LoVo (cell line): ENCODE data around the gene LCLAT1.
"Not testable (repeated sequence)": the region's sequence is repeated elsewhere in the genome, so short reads cannot be mapped to it uniquely, and the experiment has no call there.

Experiments used
- DNase-seq: peaks from one replicate; pipeline ENCODE4 v3.0.0-alpha.2; 2016; ENCODE audit warnings: low spot score

The LCLAT1 gene

DNA sequence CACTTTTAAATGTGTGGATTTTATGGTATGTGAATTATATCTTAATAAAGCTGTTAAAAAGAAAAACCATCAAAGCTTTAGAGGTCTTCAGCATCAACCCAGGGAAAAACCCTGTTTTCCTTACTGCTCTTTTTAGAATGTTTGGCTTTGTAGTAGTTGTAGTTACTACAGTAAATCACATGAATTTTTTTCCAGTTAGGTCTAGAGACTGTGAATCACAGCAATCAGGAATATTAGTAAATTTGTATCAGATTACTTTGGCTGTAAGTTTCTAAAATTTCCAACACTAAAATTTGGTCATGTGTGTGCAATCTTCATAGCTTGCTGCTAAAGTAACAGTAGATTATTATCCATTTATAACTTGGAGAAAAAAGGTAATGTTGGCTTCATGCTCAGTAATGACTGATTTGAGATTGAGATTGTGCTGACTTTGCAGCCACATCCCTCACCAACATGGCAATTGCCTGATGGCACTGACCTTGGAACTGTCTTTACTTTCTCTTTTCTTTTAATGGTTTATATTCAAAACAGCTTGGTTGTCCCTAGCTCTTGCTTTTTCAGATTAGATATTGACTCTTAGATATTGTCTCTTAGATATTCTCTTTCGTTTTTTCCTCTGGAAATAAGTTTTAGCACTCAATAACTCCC, 41.1 kb downstream of the LCLAT1 start:
- no peak for DNase-seq

GRCh38 chr2:30491225-30491624, 44.2 kb downstream of the LCLAT1 start:
- no peak for DNase-seq

DNA sequence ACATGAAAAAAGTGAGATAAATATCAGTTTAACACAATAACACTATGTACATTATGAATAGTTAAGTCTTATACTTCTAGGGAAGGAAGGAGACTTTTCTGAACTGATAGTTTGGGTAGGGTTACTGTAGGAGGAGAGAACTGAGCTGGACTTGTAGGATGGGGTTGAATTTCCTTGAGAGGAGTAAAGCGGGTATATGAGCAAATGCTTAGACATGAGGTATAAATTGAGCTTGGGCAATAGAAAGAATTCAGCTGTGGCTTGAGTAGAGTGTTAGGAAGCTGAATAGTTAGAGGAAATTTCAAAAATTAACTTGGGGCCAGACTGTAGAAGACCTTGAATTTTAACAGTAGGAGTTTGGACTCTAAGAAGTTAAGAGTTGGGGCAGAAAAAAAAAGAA, 45.1 kb downstream of the LCLAT1 start:
- no peak for DNase-seq

GRCh38 chr2:30492619-30493018, 45.6 kb downstream of the LCLAT1 start:
- no peak for DNase-seq

DNA sequence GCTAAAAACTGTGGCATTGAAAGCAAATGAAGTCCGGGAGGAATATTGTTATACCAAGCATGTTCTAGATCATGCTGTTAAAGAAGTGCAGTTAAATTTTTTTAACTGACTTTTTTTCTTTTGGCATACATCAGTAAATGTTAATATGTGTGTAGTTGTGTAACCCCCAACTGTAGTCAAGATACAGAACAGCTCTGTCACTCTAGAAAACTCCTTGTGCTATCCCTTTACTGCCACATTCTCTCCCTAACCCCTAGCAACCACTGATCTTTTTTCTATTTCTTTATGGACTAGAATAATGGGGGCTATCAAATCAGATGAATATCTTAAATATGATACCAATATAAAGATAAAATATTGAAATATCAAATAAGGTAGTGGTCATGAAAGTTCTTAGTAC, 46.4 kb downstream of the LCLAT1 start:
- no peak for DNase-seq

DNA sequence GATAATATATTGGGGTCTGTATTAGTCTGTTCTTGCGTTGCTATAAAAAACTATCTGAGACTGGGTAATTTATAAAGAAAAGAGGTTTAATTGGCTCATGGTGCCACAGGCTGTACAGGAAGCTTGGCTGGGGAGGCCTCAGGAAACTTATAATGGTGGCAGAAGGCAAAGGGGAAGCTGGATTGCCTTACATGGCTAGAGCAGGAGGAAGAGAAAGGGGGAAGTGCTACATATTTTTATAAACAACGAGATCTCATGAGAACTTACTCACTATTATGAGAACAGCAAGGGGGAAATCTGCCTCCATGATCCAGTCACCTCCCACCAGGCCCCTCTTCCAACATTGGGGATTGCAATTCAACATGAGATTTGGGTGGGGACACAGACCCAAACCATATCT, 48.9 kb downstream of the LCLAT1 start:
- not testable (repeated sequence) for DNase-seq

- DNase-seq, result no peak
Measured at GRCh38 chr2:30499681-30500080, 52.6 kb downstream of the LCLAT1 start.

GRCh38 chr2:30500699-30501098, 53.7 kb downstream of the LCLAT1 start:
- no peak for DNase-seq

DNA sequence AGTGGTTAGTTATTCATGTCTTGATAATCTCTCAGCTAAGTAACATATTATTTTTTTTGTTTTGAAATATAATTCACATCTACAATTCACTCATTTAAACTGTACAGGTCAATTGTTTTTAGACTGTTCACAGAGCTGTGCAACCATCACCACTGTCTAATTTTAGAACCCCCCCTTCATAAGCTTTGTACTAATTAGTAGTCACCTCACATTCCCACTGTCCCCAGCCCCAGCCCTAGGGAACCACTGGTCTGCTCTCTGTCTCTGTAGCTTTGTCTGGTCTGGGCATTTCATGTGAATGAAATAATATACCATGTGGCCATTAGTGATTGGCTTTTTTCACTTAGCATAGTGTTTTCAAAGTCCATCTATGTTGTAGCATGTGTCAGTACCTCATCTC, 55.3 kb downstream of the LCLAT1 start:
- no peak for DNase-seq

DNA sequence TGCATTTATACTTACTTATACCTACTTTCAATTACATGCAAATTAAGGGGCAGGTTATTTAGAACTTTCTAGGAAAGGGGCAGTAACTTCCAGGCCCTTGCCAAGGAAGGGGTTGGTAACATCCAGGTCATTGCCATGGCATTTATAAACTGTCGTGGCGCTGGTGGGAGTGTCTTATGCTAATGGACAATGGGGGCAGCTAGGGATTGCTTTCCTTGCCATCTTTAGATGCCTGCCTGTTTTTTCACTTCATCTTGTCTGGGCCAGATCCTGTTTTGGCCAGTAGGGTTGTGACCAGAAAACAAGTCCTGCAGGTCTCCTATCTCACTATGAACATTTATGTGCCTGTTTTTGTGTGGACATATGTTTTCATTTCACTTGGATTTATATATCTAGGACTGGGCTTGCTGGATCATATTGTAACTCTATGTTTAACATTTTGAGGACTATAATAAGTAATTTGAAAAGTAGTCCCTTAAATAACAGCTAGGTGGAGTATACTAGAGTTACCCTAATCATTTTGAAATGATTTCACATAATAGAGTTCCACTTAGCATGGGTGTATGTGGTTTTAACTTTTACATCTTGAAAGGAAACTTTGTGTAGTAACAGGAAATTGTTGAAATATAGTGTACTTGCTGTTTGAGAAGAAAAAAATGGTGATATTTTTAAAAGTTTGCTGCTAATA, 56.1 kb downstream of the LCLAT1 start:
- no peak for DNase-seq

GRCh38 chr2:30503695-30504052, 56.6 kb downstream of the LCLAT1 start:
- no peak for DNase-seq

GRCh38 chr2:30504731-30505130, 57.7 kb downstream of the LCLAT1 start:
- no peak for DNase-seq

GRCh38 chr2:30505500-30506180, 58.6 kb downstream of the LCLAT1 start:
- DNase-seq, result no peak

GRCh38 chr2:30507460-30507859, 60.4 kb downstream of the LCLAT1 start:
- DNase-seq, result not testable (repeated sequence)

DNA sequence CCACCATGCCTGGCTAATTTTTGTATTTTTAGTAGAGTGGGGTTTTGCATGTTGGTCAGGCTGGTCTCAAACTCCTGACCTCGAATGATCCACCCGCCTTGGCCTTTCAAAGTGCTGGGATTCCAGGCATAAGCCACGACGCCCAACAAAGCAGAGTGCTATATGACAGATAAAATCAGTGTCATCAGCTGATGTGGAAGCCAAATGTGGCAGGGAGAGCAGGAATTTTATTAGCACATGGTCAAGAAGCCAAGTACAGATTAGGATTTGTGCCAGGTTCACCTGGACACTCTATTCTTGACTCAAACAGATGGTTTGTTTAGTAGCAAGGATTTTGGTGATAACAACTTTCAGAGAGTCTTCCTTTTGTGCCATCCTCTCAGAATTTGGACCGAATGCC, 62.7 kb downstream of the LCLAT1 start:
- DNase-seq, result peak; percentile 22

GRCh38 chr2:30510409-30510808, 63.4 kb downstream of the LCLAT1 start:
- DNase-seq, result no peak

GRCh38 chr2:30511122-30512083, 64.4 kb downstream of the LCLAT1 start:
- DNase-seq, result peak; percentile 41

DNA sequence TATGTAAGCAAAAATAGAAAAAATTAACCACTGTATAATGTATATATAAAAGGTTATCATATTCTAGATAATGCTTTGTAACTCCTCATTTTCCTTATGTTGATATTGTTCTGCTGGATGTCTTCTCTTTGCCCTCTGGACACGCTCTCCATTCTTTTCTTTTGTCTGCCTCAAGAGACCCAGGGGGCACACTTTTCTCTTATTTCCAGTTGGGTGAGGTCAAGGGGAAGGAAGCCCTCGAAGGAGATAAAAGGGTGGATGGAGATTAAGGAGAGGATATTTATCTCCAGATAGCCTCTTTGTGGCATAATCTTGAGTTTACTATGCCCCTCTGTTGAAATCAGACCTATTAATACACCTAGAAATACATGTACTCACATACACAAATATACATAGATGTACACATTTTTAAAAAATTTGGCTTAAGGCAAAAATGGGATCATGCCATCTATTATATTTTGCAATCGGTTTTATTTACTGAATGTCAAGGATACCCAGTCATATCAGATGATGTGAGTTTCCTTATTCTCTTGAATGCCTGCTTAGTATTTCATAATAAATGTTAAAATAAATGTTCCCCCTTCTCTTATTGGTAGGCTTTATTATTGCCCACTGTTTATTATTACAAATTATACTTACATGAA, 65.3 kb downstream of the LCLAT1 start:
- DNase-seq, result no peak

DNA sequence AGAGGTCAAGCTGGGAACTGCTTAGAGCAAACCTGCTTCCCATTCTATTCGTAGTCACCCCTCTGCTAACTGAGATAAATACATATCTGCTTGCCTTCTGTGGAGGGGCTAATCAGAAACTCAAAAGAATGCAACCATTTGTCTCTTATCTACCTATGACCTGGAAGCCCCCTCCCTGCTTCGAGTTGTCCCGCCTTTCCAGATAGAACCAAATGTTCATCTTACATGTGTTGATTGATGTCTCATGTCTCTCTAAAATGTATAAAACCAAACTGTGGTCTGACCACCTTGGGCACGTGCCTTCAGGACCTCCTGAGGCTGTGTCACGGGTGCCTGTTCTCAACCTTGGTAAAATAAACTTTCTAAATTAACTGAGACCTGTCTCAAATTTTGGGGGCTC, 66.6 kb downstream of the LCLAT1 start:
- DNase-seq, result not testable (repeated sequence)

DNA sequence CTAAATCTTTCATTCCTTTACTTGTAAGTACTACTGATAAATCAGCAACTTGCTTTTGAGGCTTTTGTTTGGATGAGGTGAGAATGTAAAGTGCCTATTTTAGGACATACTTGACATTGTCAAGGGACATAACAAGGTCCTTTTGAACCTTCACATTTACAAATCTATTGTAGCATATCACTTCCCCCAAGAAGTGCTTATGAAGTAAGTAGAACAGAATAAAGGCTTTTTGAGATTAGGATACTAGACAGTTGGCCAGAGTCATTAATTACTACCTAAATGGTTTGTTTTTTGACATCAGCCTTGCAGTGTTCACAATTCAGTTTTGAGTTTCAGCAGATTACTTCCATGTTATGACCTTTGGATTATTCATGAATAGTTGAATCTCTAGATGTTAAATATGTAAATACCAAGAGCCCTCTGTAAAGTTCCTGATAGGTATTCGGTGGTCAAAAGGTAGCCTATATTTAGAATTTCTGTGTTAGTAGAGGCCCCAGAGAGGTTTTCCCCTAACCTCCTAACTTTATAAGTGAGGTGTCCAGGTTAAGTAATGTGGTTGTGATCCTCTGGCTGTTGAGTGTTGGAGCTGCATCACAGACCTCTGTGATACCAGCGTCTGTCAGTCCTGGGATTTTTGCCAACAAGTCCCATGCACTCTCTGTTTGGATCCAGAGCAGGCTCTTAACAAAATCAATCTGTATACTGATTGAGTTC, 67.2 kb downstream of the LCLAT1 start:
- DNase-seq, result no peak

DNA sequence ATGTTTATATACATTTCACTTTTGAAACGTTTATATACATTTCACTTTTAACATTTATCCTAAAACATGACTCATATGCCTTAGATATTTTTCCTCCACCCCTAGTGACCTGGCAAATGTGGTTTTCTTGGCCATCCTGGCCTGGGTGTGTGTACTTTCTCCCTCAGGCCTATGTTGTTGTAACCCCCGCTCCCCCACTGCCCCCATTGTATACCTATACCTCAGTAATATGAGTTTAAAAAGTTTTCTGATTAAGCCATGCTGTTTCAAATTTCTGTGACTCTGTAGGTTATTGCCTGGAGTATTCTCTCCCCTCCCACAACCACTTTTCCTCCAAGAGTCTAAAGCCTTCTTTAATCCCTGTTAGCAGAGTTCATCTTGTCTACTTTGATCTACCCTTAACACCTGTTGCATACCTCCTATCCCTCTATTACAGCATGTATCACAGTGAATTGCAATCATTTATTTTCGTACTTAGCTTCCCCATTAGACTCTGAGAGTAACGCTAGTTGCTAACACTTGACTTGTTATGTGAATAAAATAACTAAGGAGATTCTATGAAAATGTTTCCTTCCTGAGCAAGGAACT, 67.9 kb downstream of the LCLAT1 start:
- DNase-seq, result no peak
